ENCODE results near the gene MAST3. TPM values are rescaled to one million over a fixed set of nuclear protein-coding genes. Genes with fewer than 3 reads are reported as not detected.
"Not testable (repeated sequence)": the region's sequence is repeated elsewhere in the genome, so short reads cannot be mapped to it uniquely, and the experiment has no call there.

MAST3 gene
- total and polyA plus RNA-seq, 7 experiments from 2014 or later = 10.2 to 58.7 (median 37.4) TPM

DNA sequence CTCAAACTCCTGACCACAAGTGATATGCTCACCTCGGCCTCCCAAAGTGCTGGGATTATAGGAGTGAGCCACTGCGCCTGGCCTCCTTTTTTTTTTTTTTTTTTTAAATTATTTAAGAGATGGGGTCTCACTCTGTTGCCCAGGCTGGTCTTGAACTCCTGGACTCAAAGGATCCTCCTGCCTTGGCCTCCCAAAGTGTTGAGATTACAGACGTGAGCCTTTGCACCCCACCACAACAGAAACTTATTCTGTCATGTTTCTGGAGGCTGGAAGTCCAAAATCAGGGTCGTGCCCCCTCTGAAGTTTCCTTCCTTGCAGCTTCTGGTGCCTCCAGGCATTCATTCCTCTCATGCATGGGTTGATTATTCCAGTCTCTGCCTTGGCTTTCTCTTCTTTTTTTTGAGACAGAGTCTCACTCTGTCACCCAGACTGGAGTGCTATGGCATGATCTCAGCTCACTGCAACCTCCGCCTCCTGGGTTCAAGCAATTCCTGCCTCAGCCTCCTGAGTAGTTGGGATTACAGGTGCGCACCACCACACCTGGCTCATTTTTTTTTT lies 61.6 kb downstream of the MAST3 start:
- POLR2A ChIA-PET = interaction anchor here (2.2 kb wide), 1 partner anchor 40 kb away, joined by 10 read pairs; no protein-coding TSS in a partner anchor
- H3K4me3 ChIP-seq (ENCODE audit: low read length); H3K27ac Mint-ChIP-seq; H3K9me3 Mint-ChIP-seq; H3K4me3 Mint-ChIP-seq; ATAC-seq; DNase-seq; H3K27me3 ChIP-seq (ENCODE audit: control insufficient read depth in 2 of 2, insufficient read depth in 2 of 2, low read length in 2 of 2); H3K27me3 Mint-ChIP-seq; H3K9me3 ChIP-seq (ENCODE audit: control insufficient read depth in 2 of 3, low read length in 3 of 3); H3K27ac ChIP-seq (ENCODE audit: low read depth, low read length): not testable (repeated sequence)
- Histone ChIP-seq H3K4me1 (ENCODE audit: control insufficient read depth in 2 of 2, insufficient read depth in 2 of 2, low read length in 2 of 2) (peaks cover 5 to 17% of the 10 kb centered on the region in 2 donors), H3K36me3 (ENCODE audit: control insufficient read depth in 2 of 3, insufficient read depth in 3 of 3, low read length in 3 of 3) (peaks cover 0 to 32% (median 7%) of the 10 kb centered on the region in 3 experiments)
- Mint-ChIP-seq H3K36me3 (peaks cover 0 to 10% (median 4%) of the 10 kb centered on the region in 5 donors), H3K4me1 (peaks cover 6 to 25% (median 18%) of the 10 kb centered on the region in 7 donors)
- intact Hi-C loops (cut with micrococcal nuclease) = loop anchor here in 1 of 2 donors (10.0 kb wide), 1 partner anchor 224 kb away; the partner anchor contains the start of gene CCDC124
- CTCF ChIA-PET = interaction anchor here (0.6 to 1.7 kb wide), 3 partner anchors 46 to 1108 kb away, joined by 3 to 5 read pairs (median 5); no protein-coding TSS in a partner anchor

DNA sequence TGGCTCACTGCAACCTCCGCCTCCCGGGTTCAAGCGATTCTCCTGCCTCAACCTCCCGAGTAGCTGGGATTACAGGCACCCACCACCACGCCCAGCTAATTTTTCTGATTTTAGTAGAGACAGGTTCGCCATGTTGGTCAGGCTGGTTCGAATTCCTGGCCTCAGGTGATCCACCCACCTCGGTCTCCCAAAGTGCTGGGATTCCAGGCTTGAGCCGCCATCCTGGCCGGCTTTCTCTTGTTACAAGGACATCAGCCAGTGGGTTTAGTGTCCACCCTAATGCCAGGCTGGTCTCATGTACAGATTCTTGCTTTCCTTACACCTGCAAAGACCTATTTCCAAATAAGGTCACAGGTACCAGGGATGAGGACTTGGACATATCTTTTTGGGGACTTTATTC lies 62.2 kb downstream of the MAST3 start:
- Mint-ChIP-seq H3K27me3 (no peaks in the 10 kb centered on the region), H3K27ac (no peak overlapping the region), H3K36me3 (peaks cover 0 to 10% (median 4%) of the 10 kb centered on the region in 5 donors), H3K4me3 (peak overlapping the region in 1 of 10 donors; percentile 57), H3K9me3 (no peaks in the 10 kb centered on the region), H3K4me1 (peaks cover 0 to 19% (median 12%) of the 10 kb centered on the region in 7 donors)
- Histone ChIP-seq H3K36me3 (ENCODE audit: control insufficient read depth in 2 of 3, insufficient read depth in 3 of 3, low read length in 3 of 3) (peaks cover 0 to 32% (median 7%) of the 10 kb centered on the region in 3 experiments), H3K27me3 (ENCODE audit: control insufficient read depth in 2 of 2, insufficient read depth in 2 of 2, low read length in 2 of 2) (no peaks in the 10 kb centered on the region), H3K4me1 (ENCODE audit: control insufficient read depth in 2 of 2, insufficient read depth in 2 of 2, low read length in 2 of 2) (peaks cover 0 to 13% of the 10 kb centered on the region in 2 donors), H3K9me3 (ENCODE audit: control insufficient read depth in 2 of 3, low read length in 3 of 3) (no peaks in the 10 kb centered on the region), H3K27ac (ENCODE audit: low read depth, low read length) (no peak overlapping the region), H3K4me3 (ENCODE audit: low read length) (no peak overlapping the region)
- intact Hi-C loops (cut with micrococcal nuclease) = loop anchor here (2.0 to 10.0 kb wide), 2 partner anchors 45 to 225 kb away; partner anchors contain the start of genes CCDC124 (in 1 of the 2) and RAB3A (in 1 of the 2)
- ChIA-PET CTCF (interaction anchor here (0.6 to 2.5 kb wide), 4 partner anchors 41 to 1109 kb away, joined by 3 to 14 read pairs (median 5); no protein-coding TSS in a partner anchor), POLR2A (interaction anchor here (0.9 to 2.2 kb wide), 4 partner anchors 40 to 93 kb away, joined by 3 to 10 read pairs (median 6); no protein-coding TSS in a partner anchor)
- ATAC-seq (no peak), DNase-seq (no peak)

DNA sequence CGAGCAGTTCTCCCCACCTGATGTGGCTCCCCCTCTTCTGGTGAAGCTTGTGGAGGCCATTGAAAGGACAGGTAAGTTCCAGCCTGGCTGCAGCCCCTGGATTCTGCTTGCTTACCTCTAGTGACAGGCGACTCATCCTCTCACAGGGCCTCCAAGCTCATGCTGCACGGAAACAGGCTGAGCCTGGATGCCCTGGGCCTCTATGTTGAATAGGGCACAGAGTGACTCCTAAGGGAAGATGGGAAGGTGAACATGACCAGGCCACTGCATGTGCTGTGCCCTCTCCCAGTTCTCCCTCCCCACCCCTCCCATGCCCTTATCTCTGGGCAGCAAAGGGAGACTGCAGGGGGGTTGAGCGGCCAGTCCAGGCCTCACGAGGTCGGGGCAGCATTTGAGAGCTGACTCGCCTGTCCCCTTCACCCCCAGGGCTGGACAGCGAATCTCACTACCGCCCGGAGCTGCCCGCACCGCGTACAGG lies 63.0 kb downstream of the MAST3 start:
- peaks cover 0 to 37% (median 7%) of the 10 kb centered on the region in 3 experiments for H3K36me3 ChIP-seq (ENCODE audit: control insufficient read depth in 2 of 3, insufficient read depth in 3 of 3, low read length in 3 of 3)
- CTCF ChIA-PET = interaction anchor here (0.9 to 2.5 kb wide), 4 partner anchors 41 to 222 kb away, joined by 3 to 14 read pairs (median 5); no protein-coding TSS in a partner anchor
- Mint-ChIP-seq H3K27ac (peak overlapping the region in 6 of 9 donors; percentile 20 to 72 (median 66)), H3K27me3 (no peaks in the 10 kb centered on the region), H3K9me3 (no peaks in the 10 kb centered on the region), H3K36me3 (peaks cover 1 to 11% (median 5%) of the 10 kb centered on the region in 5 donors), H3K4me1 (peaks cover 0 to 19% (median 10%) of the 10 kb centered on the region in 7 donors), H3K4me3 (peak overlapping the region; percentile 23 to 78 (median 56))
- peaks cover 0 to 13% of the 10 kb centered on the region in 2 donors for H3K4me1 ChIP-seq (ENCODE audit: control insufficient read depth in 2 of 2, insufficient read depth in 2 of 2, low read length in 2 of 2)
- no peaks in the 10 kb centered on the region for H3K27me3 ChIP-seq (ENCODE audit: control insufficient read depth in 2 of 2, insufficient read depth in 2 of 2, low read length in 2 of 2)
- POLR2A ChIA-PET = interaction anchor here (0.6 to 2.2 kb wide), 8 partner anchors 33 to 157 kb away, joined by 3 to 10 read pairs (median 4); partner anchors contain the start of genes JUND and MPV17L2
- intact Hi-C loops (cut with micrococcal nuclease) = loop anchor here in 1 of 2 donors (2.0 kb wide), 1 partner anchor 44 kb away; the partner anchor contains the start of gene RAB3A
- H3K27ac ChIP-seq (ENCODE audit: low read depth, low read length) = peak overlapping the region; percentile 62
- ATAC-seq (no peak), DNase-seq (no peak)
- no peak overlapping the region for H3K4me3 ChIP-seq (ENCODE audit: low read length)
- H3K9me3 ChIP-seq (ENCODE audit: control insufficient read depth in 2 of 3, low read length in 3 of 3) = no peaks in the 10 kb centered on the region

DNA sequence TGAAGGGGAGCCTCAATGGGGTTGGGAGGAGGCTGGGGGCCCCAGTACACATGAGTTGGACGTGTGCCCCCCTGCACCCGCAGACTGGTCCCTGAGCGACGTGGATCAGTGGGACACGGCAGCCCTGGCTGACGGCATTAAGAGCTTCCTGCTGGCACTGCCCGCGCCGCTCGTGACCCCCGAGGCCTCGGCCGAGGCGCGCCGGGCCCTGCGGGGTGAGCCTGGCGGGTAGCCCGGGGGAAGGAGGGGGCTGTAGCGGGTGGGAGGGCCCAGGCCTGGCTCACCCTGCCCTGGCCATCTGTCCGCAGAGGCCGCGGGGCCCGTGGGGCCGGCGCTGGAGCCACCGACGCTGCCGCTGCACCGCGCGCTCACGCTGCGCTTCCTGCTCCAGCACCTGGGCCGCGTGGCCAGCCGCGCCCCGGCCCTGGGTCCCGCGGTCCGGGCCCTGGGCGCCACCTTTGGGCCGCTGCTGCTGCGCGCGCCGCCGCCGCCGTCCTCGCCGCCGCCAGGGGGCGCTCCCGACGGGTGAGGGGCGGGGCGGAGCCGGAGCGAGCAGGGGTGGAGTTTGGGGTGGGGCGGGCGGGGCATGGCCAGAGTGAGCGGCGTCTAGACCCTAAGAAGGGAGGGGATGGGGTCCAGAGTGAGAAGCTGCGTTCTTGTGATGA lies 63.5 kb downstream of the MAST3 start:
- Mint-ChIP-seq H3K36me3 (peaks cover 6 to 16% (median 10%) of the 10 kb centered on the region in 5 donors), H3K9me3 (no peaks in the 10 kb centered on the region), H3K4me3 (peak overlapping the region in 8 of 10 donors; percentile 39 to 71 (median 56)), H3K27me3 (no peaks in the 10 kb centered on the region), H3K4me1 (peaks cover 0 to 18% (median 12%) of the 10 kb centered on the region in 7 donors), H3K27ac (peak overlapping the region in 4 of 9 donors; percentile 20 to 72 (median 45))
- H3K9me3 ChIP-seq (ENCODE audit: control insufficient read depth in 2 of 3, low read length in 3 of 3) = no peaks in the 10 kb centered on the region
- peaks cover 0 to 13% of the 10 kb centered on the region in 2 donors for H3K4me1 ChIP-seq (ENCODE audit: control insufficient read depth in 2 of 2, insufficient read depth in 2 of 2, low read length in 2 of 2)
- H3K27me3 ChIP-seq (ENCODE audit: control insufficient read depth in 2 of 2, insufficient read depth in 2 of 2, low read length in 2 of 2) = no peaks in the 10 kb centered on the region
- no peak overlapping the region for H3K4me3 ChIP-seq (ENCODE audit: low read length)
- DNase-seq = peak; percentile 64 to 96 (median 80)
- intact Hi-C loops (cut with micrococcal nuclease) = loop anchor here (1.0 to 2.0 kb wide), 7 partner anchors 8 to 48 kb away; partner anchors contain the start of genes IFI30 (in 1 of the 2), PIK3R2 (in 1 of the 2) and RAB3A (in 1 of the 2)
- ChIA-PET POLR2A (interaction anchor here (0.6 to 2.2 kb wide), 9 partner anchors 32 to 158 kb away, joined by 3 to 10 read pairs (median 4); partner anchors contain the start of genes JUND and MPV17L2), CTCF (interaction anchor here (0.8 to 2.5 kb wide), 5 partner anchors 9 to 98 kb away, joined by 3 to 14 read pairs (median 3); no protein-coding TSS in a partner anchor)
- peak overlapping the region; percentile 62 for H3K27ac ChIP-seq (ENCODE audit: low read depth, low read length)
- peaks cover 0 to 42% (median 13%) of the 10 kb centered on the region in 3 experiments for H3K36me3 ChIP-seq (ENCODE audit: control insufficient read depth in 2 of 3, insufficient read depth in 3 of 3, low read length in 3 of 3)
- peak; percentile 100 for ATAC-seq

DNA sequence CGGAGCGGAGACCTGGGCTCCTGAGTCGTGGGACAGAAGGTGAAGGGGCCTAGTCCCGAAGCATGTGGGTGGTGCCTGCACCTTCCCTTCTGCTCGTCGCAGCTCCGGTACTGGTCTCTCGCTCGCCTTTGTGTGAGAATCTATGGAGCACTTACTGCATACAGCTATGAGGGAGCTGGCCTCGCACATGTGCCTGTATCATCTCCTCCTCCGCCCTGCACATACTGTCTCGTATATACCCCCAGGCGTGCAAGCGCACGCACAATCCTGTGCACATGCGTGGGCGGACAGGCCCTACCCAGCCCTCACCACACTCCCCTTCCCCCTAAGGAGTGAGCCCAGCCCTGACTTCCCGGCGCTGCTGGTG lies 64.0 kb downstream of the MAST3 start:
- H3K4me3 Mint-ChIP-seq = peak overlapping the region in 9 of 10 donors; percentile 16 to 71 (median 35)
- H3K4me1 ChIP-seq (ENCODE audit: control insufficient read depth in 2 of 2, insufficient read depth in 2 of 2, low read length in 2 of 2) = peaks cover 0 to 13% of the 10 kb centered on the region in 2 donors
- peak overlapping the region; percentile 41 for H3K27ac ChIP-seq (ENCODE audit: low read depth, low read length)
- intact Hi-C loops (cut with micrococcal nuclease) = loop anchor here (1.0 to 2.0 kb wide), 7 partner anchors 8 to 48 kb away; partner anchors contain the start of genes IFI30 (in 1 of the 2), PIK3R2 (in 1 of the 2) and RAB3A (in 1 of the 2)
- no peaks in the 10 kb centered on the region for H3K27me3 Mint-ChIP-seq
- peaks cover 0 to 41% (median 14%) of the 10 kb centered on the region in 3 experiments for H3K36me3 ChIP-seq (ENCODE audit: control insufficient read depth in 2 of 3, insufficient read depth in 3 of 3, low read length in 3 of 3)
- H3K9me3 ChIP-seq (ENCODE audit: control insufficient read depth in 2 of 3, low read length in 3 of 3) = no peaks in the 10 kb centered on the region
- peak overlapping the region in 1 of 9 donors; percentile 38 for H3K27ac Mint-ChIP-seq
- H3K9me3 Mint-ChIP-seq = no peaks in the 10 kb centered on the region
- ChIA-PET POLR2A (interaction anchor here (0.7 to 1.5 kb wide), 4 partner anchors 32 to 144 kb away, joined by 4 read pairs; partner anchors contain the start of genes JUND and MPV17L2), CTCF (interaction anchor here (0.6 to 2.5 kb wide), 8 partner anchors 9 to 143 kb away, joined by 3 to 14 read pairs (median 3); no protein-coding TSS in a partner anchor)
- peaks cover 6 to 12% (median 10%) of the 10 kb centered on the region in 5 donors for H3K36me3 Mint-ChIP-seq
- ATAC-seq (no peak), DNase-seq (no peak)
- H3K4me3 ChIP-seq (ENCODE audit: low read length) = no peak overlapping the region
- peaks cover 0 to 13% (median 7%) of the 10 kb centered on the region in 7 donors for H3K4me1 Mint-ChIP-seq
- no peaks in the 10 kb centered on the region for H3K27me3 ChIP-seq (ENCODE audit: control insufficient read depth in 2 of 2, insufficient read depth in 2 of 2, low read length in 2 of 2)
